SU-DHL-6 (cell line): Measurements from ENCODE around the gene GSK3A.

Source experiments
- H2AFZ ChIP-seq: fragments of 200-600 bp; sonication (generic); 2 replicates; pipeline ENCODE4 v1.6.1; 2014; ENCODE audit warnings: low read depth, mild to moderate bottlenecking, moderate library complexity, mixed read lengths, antibody characterized with exemption, low read length; ENCODE audit not compliant: severe bottlenecking
- H3F3A ChIP-seq: fragments of 200-600 bp; shearing (Covaris generic); 2 replicates; pipeline ENCODE4 v1.6.0; 2016; ENCODE audit warnings: antibody characterized with exemption, mild to moderate bottlenecking; ENCODE audit not compliant: insufficient read depth
- H3K27ac ChIP-seq: fragments of 200-600 bp; sonication (generic); 2 replicates; pipeline ENCODE4 v1.5.1; 2016; ENCODE audit warnings: low read depth, mild to moderate bottlenecking, low read length, moderate library complexity, mixed read lengths
- H3K27me3 ChIP-seq: fragments of 200-600 bp; sonication (generic), shearing (Covaris generic); 2 replicates; pipeline ENCODE4 v1.6.0; 2014; ENCODE audit warnings: mild to moderate bottlenecking, low read length
- H3K36me3 ChIP-seq: fragments of 200-600 bp; sonication (generic); 2 replicates; pipeline ENCODE4 v1.6.1; 2014; ENCODE audit warnings: mild to moderate bottlenecking, low read length, mixed read lengths
- H3K4me2 ChIP-seq: fragments of 300-600, 200-600 bp; shearing (Covaris generic), sonication (generic); 2 replicates; pipeline ENCODE4 v1.6.0; 2014; ENCODE audit warnings: low read length, low read depth, mild to moderate bottlenecking; ENCODE audit not compliant: poor library complexity, severe bottlenecking
- H3K4me3 ChIP-seq: fragments of 200-600 bp; sonication (generic); 2 replicates; pipeline ENCODE4 v1.5.1; 2014; ENCODE audit warnings: antibody characterized with exemption, low read length, mild to moderate bottlenecking, mixed read lengths; ENCODE audit not compliant: insufficient read depth, poor library complexity, severe bottlenecking
- H3K79me2 ChIP-seq: fragments of 200-600 bp; sonication (generic); 2 replicates; pipeline ENCODE4 v1.6.1; 2014; ENCODE audit warnings: mild to moderate bottlenecking, low read length, moderate library complexity; ENCODE audit not compliant: insufficient read depth
- H3K9ac ChIP-seq: fragments of 200-600 bp; sonication (generic); 2 replicates; pipeline ENCODE4 v1.7.0; 2014; ENCODE audit warnings: mild to moderate bottlenecking, low read length
- H3K9me2 ChIP-seq: fragments of 200-600 bp; sonication (generic); replicated peaks from 2 replicates; pipeline ENCODE4 v1.6.1; 2014; ENCODE audit warnings: low read length; ENCODE audit not compliant: insufficient read depth
- H3K9me3 ChIP-seq: fragments of 200-600 bp; sonication (generic); 2 replicates; pipeline ENCODE4 v1.6.1; 2014; ENCODE audit warnings: low read length, mixed read lengths; ENCODE audit not compliant: insufficient read depth
- H4K20me1 ChIP-seq: fragments of 200-600 bp; sonication (generic); 2 replicates; pipeline ENCODE4 v1.6.1; 2014; ENCODE audit warnings: low read depth, mild to moderate bottlenecking, antibody characterized with exemption, low read length, moderate library complexity, mixed read lengths
- CTCF ChIP-seq: fragments of 200-600 bp; sonication (generic); IDR thresholded peaks from one replicate; pipeline ENCODE4 v1.5.1; 2017; ENCODE audit warnings: antibody characterized with exemption, mild to moderate bottlenecking, low read length, moderate library complexity; ENCODE audit not compliant: insufficient read depth, poor library complexity, severe bottlenecking
- EZH2phosphoT487 ChIP-seq: fragments of 200-600 bp; sonication (generic), shearing (Covaris generic); conservative IDR thresholded peaks from 2 replicates; pipeline ENCODE4 v1.6.1; 2018; ENCODE audit warnings: mild to moderate bottlenecking, antibody characterized with exemption, low read length, moderate library complexity, mixed read lengths

GSK3A gene

GRCh38 chr19:42254850-42255765, 12.7 kb upstream of the GSK3A start, which contains the start of gene ERF:
ERF (minus strand) TSS chr19:42255128; CDS start chr19:42254999, 129 bp downstream.
- peaks cover 15% of the 10 kb centered on the region; the same call in 1 of the 2 replicates for H3K79me2 ChIP-seq
- H4K20me1 ChIP-seq = no peaks in the 10 kb centered on the region
- no peaks in the 10 kb centered on the region for H3K27me3 ChIP-seq
- H3K4me2 ChIP-seq = peak within 1 kb of the TSS; percentile 90
- H3F3A ChIP-seq = peaks cover 11% of the 10 kb centered on the region; the same call in 1 of the 2 replicates
- H3K9me3 ChIP-seq = no peaks in the 10 kb centered on the region
- peak within 1 kb of the TSS; percentile 98 for H3K9ac ChIP-seq
- H3K36me3 ChIP-seq = no peaks in the 10 kb centered on the region
- peak within 1 kb of the TSS; percentile 96 for H3K4me3 ChIP-seq
- H3K9me2 ChIP-seq = no peaks in the 10 kb centered on the region
- H2AFZ ChIP-seq = peak within 1 kb of the TSS; percentile 65
- peak within 1 kb of the TSS; percentile 75 for H3K27ac ChIP-seq
- TF ChIP-seq CTCF (no peak), EZH2phosphoT487 (no peak)

GRCh38 chr19:42254089-42254849, 11.9 kb upstream of the GSK3A start:
- H3K9me3 ChIP-seq = no peaks in the 10 kb centered on the region
- peak overlapping the region; percentile 96 for H3K4me3 ChIP-seq
- no peak for TF ChIP-seq EZH2phosphoT487
- TF ChIP-seq CTCF = no peak
- H3K79me2 ChIP-seq = peaks cover 15% of the 10 kb centered on the region; the same call in 1 of the 2 replicates
- H3K27ac ChIP-seq = peak overlapping the region; percentile 75
- H3K4me2 ChIP-seq = peak overlapping the region; percentile 90
- no peaks in the 10 kb centered on the region for H3K9me2 ChIP-seq
- peaks cover 15% of the 10 kb centered on the region; the same call in 1 of the 2 replicates for H3F3A ChIP-seq
- H2AFZ ChIP-seq = peak overlapping the region; percentile 65
- no peaks in the 10 kb centered on the region for H4K20me1 ChIP-seq
- no peaks in the 10 kb centered on the region for H3K36me3 ChIP-seq
- H3K9ac ChIP-seq = peak overlapping the region; percentile 98
- no peaks in the 10 kb centered on the region for H3K27me3 ChIP-seq

- Histone ChIP-seq H3K4me3 (peak overlapping the region; percentile 96), H3K36me3 (no peaks in the 10 kb centered on the region), H3K79me2 (peaks cover 15% of the 10 kb centered on the region; the same call in 1 of the 2 replicates), H3K27ac (peak overlapping the region; percentile 75), H4K20me1 (no peaks in the 10 kb centered on the region), H3K27me3 (no peaks in the 10 kb centered on the region), H3K9me3 (no peaks in the 10 kb centered on the region), H3K9me2 (no peaks in the 10 kb centered on the region), H3K9ac (peak overlapping the region; percentile 98), H3F3A (peaks cover 15% of the 10 kb centered on the region; the same call in 1 of the 2 replicates), H2AFZ (peak overlapping the region; percentile 65), H3K4me2 (peak overlapping the region; percentile 90)
- TF ChIP-seq CTCF = no peak
- TF ChIP-seq EZH2phosphoT487 = no peak
These were observed 11.1 kb upstream of the GSK3A start for GRCh38 chr19:42253245-42254088.
